Peyer's patch (tissue), 4 donors: ENCODE data around the gene SLC49A3.

Experiments
- POLR2A ChIP-seq, 2 donors: fragments of 450-650 bp; IDR thresholded peaks; one replicate each; pipeline ENCODE4 v1.5.1; 2017; ENCODE audit warnings: antibody characterized with exemption in 2 of 2, mild to moderate bottlenecking in 2 of 2, moderate library complexity in 2 of 2
- TF ChIP-seq, protein P1 (sequence below), 6 experiments: fragments of 450-650 bp in 4 of 6; fragments of 200-600 bp in 2 of 6; sonication (generic) in 1 of 6; IDR thresholded peaks; one replicate each; pipeline ENCODE4 v1.5.1; 2017 to 2019; ENCODE audit warnings: antibody characterized with exemption in 6 of 6, mild to moderate bottlenecking in 3 of 6, moderate library complexity in 1 of 6

DNA sequence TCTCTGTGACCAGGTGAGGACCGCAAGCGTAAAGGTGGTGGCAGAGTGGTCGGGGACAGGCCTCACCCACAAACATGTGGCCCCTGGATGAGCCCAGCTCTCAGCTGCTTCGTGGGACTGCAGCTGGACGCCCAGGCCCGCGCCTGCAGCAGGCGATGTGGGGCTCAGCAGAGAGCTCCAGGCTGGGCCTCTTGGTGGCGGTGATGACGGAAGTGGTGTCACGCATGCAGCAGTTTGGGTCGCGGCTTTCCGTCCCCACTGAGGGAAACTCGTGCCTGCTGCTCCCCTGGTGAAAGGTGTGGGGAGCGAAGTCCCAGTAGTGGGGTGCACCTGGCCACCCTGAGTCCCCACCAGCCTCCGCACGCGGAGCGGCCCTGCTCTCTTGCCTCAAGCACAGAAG, 43.5 kb upstream of the SLC49A3 start:
- TF ChIP-seq, protein P1, sequence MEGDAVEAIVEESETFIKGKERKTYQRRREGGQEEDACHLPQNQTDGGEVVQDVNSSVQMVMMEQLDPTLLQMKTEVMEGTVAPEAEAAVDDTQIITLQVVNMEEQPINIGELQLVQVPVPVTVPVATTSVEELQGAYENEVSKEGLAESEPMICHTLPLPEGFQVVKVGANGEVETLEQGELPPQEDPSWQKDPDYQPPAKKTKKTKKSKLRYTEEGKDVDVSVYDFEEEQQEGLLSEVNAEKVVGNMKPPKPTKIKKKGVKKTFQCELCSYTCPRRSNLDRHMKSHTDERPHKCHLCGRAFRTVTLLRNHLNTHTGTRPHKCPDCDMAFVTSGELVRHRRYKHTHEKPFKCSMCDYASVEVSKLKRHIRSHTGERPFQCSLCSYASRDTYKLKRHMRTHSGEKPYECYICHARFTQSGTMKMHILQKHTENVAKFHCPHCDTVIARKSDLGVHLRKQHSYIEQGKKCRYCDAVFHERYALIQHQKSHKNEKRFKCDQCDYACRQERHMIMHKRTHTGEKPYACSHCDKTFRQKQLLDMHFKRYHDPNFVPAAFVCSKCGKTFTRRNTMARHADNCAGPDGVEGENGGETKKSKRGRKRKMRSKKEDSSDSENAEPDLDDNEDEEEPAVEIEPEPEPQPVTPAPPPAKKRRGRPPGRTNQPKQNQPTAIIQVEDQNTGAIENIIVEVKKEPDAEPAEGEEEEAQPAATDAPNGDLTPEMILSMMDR (IDR thresholded peaks at IDR 0.05) = no peak
- no peak for TF ChIP-seq POLR2A (IDR thresholded peaks at IDR 0.05)
